HepG2 (cell line): ENCODE data around the gene ANKZF1. TPM values are rescaled to one million over a fixed set of nuclear protein-coding genes. Genes with fewer than 3 reads are reported as not detected.
A peak's percentile ranks its signal among the peaks of the same experiment; 100 is the strongest.

Source experiments
- ADNP ChIP-seq: sonication (generic); formaldehyde crosslinking; IDR thresholded peaks from 2 replicates; pipeline ENCODE4 v1.4.0; 2020; ENCODE audit warnings: missing genetic modification reagents
- ARID5B ChIP-seq: IDR thresholded peaks from 2 replicates; pipeline ENCODE4 v1.4.0; 2020; ENCODE audit warnings: mild to moderate bottlenecking, missing genetic modification reagents
- CC2D1A ChIP-seq: sonication (generic); formaldehyde crosslinking; IDR thresholded peaks from 2 replicates; pipeline ENCODE4 v1.8.1; 2023; ENCODE audit warnings: mild to moderate bottlenecking, missing genetic modification reagents
- GPBP1L1 ChIP-seq: sonication (generic); formaldehyde crosslinking; IDR thresholded peaks from 2 replicates; pipeline ENCODE4 v1.5.0; 2020; ENCODE audit warnings: mild to moderate bottlenecking, missing genetic modification reagents
- KLF9 ChIP-seq: IDR thresholded peaks from 2 replicates; pipeline ENCODE4 v1.6.1; 2016; ENCODE audit warnings: low read depth
- MTERF4 ChIP-seq: sonication (generic); formaldehyde crosslinking; IDR thresholded peaks from 2 replicates; pipeline ENCODE4 v1.8.0; 2023; ENCODE audit warnings: mild to moderate bottlenecking, missing genetic modification reagents
- NONO ChIP-seq, 2 experiments: fragments of 450-650 bp in 1 of 2; sonication (generic) in 1 of 2; formaldehyde crosslinking in 1 of 2; IDR thresholded peaks in 1 of 2; conservative IDR thresholded peaks in 1 of 2; 2 replicates each; pipeline versions ENCODE4 v1.6.1 to v1.8.0; 2017 to 2022; ENCODE audit warnings: mild to moderate bottlenecking in 1 of 2, missing genetic modification reagents in 1 of 2, moderate library complexity in 1 of 2
- RELA ChIP-seq: sonication (generic); formaldehyde crosslinking; IDR thresholded peaks from 2 replicates; pipeline ENCODE4 v1.4.0; 2020; ENCODE audit warnings: missing genetic modification reagents
- REPIN1 ChIP-seq: sonication (generic); formaldehyde crosslinking; IDR thresholded peaks from 2 replicates; pipeline ENCODE4 v1.8.0; 2022; ENCODE audit warnings: missing genetic modification reagents, low read depth, mild to moderate bottlenecking, borderline replicate concordance
- SNAPC2 ChIP-seq: sonication (generic); formaldehyde crosslinking; IDR thresholded peaks from 2 replicates; pipeline ENCODE4 v1.8.1; 2022; ENCODE audit warnings: mild to moderate bottlenecking, missing genetic modification reagents
- ZMAT3 ChIP-seq: sonication (generic); formaldehyde crosslinking; conservative IDR thresholded peaks from 2 replicates; pipeline ENCODE4 v1.7.0; 2021; ENCODE audit warnings: missing genetic modification reagents
- ZNF207 ChIP-seq: fragments of 450-650 bp; IDR thresholded peaks from 2 replicates; pipeline ENCODE4 v1.6.1; 2016; ENCODE audit warnings: antibody characterized with exemption, borderline replicate concordance
- ZNF317 ChIP-seq: sonication (generic); formaldehyde crosslinking; IDR thresholded peaks from 2 replicates; pipeline ENCODE4 v1.5.0; 2020; ENCODE audit warnings: mild to moderate bottlenecking, missing genetic modification reagents
- ZNF326 ChIP-seq: sonication (generic); formaldehyde crosslinking; IDR thresholded peaks from 2 replicates; pipeline ENCODE4 v1.4.0; 2020; ENCODE audit warnings: missing genetic modification reagents, borderline replicate concordance
- ZNF367 ChIP-seq: sonication (generic); formaldehyde crosslinking; IDR thresholded peaks from 2 replicates; pipeline ENCODE4 v1.4.0; 2020; ENCODE audit warnings: missing genetic modification reagents, borderline replicate concordance
- ZNF709 ChIP-seq: sonication (generic); formaldehyde crosslinking; IDR thresholded peaks from 2 replicates; pipeline ENCODE4 v1.5.0; 2020; ENCODE audit warnings: mild to moderate bottlenecking, missing genetic modification reagents
- ZNF770 ChIP-seq: sonication (generic); formaldehyde crosslinking; IDR thresholded peaks from 2 replicates; pipeline ENCODE4 v1.5.0; 2020; ENCODE audit warnings: mild to moderate bottlenecking, missing genetic modification reagents
- ZNF83 ChIP-seq: sonication (generic); formaldehyde crosslinking; IDR thresholded peaks from 2 replicates; pipeline ENCODE4 v1.4.0; 2020; ENCODE audit warnings: missing genetic modification reagents, mild to moderate bottlenecking, borderline replicate concordance
- polyA plus RNA-seq, 8 experiments: library from polyadenylated mRNA; depleted of rRNA in 3 of 8; stranded (reverse) in 7 of 8; unstranded in 1 of 8; fragments of >200 nt; fragmentation: Illumina TruSeq in 4 of 8; extraction: Trizol in 4 of 8; gene quantifications; 2 replicates each; pipeline versions ENCODE4 v1.2.1 to v1.2.3, GENCODE V29; 2011 to 2016; ENCODE audit warnings: low read depth in 4 of 8, missing spikeins in 1 of 8, mixed read lengths in 1 of 8; ENCODE audit not compliant: insufficient read depth in 1 of 8
- total RNA-seq, 5 experiments: library from RNA; depleted of rRNA; stranded (reverse); fragments of >200 nt; fragmentation: Illumina TruSeq; extraction: Trizol; gene quantifications; 2 replicates each; pipeline ENCODE4 v1.2.3, GENCODE V29; 2016; ENCODE audit warnings: low read depth in 1 of 5
- TF ChIP-seq, protein P1 (sequence below): sonication (generic); formaldehyde crosslinking; IDR thresholded peaks from 2 replicates; pipeline ENCODE4 v1.4.0; 2020; ENCODE audit warnings: missing genetic modification reagents

Gene ANKZF1
- total and polyA plus RNA-seq, 2 of the 13 experiments (the other 11 are each of a cell fraction or from before 2014, with no cell fraction given): 25.3 to 128 TPM

- peak; percentile 85 for TF ChIP-seq ARID5B
- 0 out of 2 replicates have a peak, but pooled peaks have one; percentile 61 for TF ChIP-seq KLF9 (CRISPR knock-in tag)
- TF ChIP-seq CC2D1A (CRISPR knock-in tag): 0 out of 2 replicates have a peak, but pooled peaks have one; percentile 52
- peak; percentile 99 for TF ChIP-seq ZMAT3 (CRISPR knock-in tag)
- peak; percentile 98 for TF ChIP-seq ZNF709
- TF ChIP-seq, protein P1, sequence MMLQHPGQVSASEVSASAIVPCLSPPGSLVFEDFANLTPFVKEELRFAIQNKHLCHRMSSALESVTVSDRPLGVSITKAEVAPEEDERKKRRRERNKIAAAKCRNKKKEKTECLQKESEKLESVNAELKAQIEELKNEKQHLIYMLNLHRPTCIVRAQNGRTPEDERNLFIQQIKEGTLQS (CRISPR knock-in tag): peak; percentile 64; the same call in 1 of the 2 replicates
- TF ChIP-seq ZNF207: no peak
- no peak for TF ChIP-seq ADNP (CRISPR knock-in tag)
- peak; percentile 82; the same call in 1 of the 2 replicates for TF ChIP-seq ZNF83 (CRISPR knock-in tag)
- peak; percentile 74; the same call in 1 of the 2 replicates for TF ChIP-seq ZNF367
- TF ChIP-seq ZNF770 (CRISPR knock-in tag): no peak
- TF ChIP-seq RELA (CRISPR knock-in tag): peak; percentile 35; the same call in 1 of the 2 replicates
- no peak for TF ChIP-seq GPBP1L1 (CRISPR knock-in tag)
- TF ChIP-seq NONO (IDR thresholded peaks at IDR 0.05): no peak
- peak; percentile 99 for TF ChIP-seq NONO (CRISPR knock-in tag; conservative IDR thresholded peaks at IDR 0.05)
- TF ChIP-seq SNAPC2: peak; percentile 99
- TF ChIP-seq MTERF4 (CRISPR knock-in tag): peak; percentile 96; the same call in 1 of the 2 replicates
- TF ChIP-seq ZNF326 (CRISPR knock-in tag): no peak; the same call in 1 of the 2 replicates
- TF ChIP-seq REPIN1 (CRISPR knock-in tag): peak; percentile 98
- TF ChIP-seq ZNF317 (CRISPR knock-in tag): peak; percentile 93
Observed at GRCh38 chr2:219218732-219219701, 10.6 kb upstream of the ANKZF1 start, which contains the start of gene ABCB6 (continued).
